HG02885 (cell line): ENCODE measurements around the gene PPP1R3F.

Experiments
- ATAC-seq: cut with Tn5 transposase; IDR thresholded peaks from one replicate; pipeline ENCODE4 v1.9.1; 2021; ENCODE audit warnings: mild to moderate bottlenecking; ENCODE audit not compliant: unreplicated experiment, poor library complexity

The PPP1R3F gene, protein sequence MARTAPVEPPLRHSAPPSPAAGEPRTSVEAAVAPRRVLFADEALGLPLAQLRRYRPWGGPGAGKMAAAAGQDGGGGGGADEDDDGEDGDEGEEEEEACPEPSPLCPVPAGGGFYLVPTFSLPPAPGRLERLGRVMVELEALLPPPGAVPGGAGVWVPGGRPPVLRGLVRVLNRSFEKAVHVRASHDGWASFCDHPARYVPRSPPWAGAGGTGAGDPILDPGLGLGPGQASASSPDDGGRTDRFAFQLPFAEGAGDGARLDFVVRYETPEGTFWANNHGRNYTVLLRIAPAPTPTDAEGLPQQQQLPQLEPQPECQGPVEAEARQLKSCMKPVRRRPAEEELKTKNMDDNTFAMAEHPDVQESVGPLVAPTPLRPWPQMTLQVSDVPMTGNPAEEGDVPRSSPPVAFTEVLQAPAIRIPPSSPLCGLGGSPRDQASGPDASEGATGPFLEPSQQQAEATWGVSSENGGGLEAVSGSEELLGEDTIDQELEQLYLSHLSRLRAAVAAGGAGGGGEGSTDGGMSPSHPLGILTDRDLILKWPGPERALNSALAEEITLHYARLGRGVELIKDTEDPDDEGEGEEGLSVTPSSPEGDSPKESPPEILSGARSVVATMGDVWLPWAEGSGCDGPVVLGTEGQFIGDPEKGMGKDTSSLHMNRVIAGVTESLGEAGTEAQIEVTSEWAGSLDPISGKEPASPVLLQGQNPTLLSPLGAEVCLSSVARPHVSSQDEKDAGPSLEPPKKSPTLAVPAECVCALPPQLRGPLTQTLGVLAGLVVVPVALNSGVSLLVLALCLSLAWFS

DNA sequence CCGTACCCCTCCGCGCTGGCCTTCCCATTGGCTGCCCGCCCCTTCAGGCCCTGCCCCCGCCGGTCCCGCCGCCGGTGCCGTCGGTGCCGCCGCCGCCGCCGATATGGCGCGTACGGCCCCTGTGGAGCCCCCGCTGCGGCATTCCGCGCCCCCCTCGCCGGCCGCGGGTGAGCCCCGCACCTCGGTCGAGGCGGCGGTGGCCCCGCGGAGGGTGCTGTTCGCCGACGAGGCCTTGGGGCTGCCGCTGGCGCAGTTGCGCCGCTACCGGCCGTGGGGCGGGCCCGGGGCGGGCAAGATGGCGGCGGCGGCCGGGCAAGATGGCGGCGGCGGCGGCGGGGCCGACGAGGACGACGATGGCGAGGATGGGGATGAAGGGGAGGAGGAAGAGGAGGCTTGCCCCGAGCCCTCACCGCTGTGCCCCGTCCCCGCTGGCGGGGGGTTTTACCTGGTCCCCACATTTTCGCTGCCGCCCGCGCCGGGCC lies at the start of gene PPP1R3F:
PPP1R3F (plus strand) TSS at position 27 of the 482 bp plus-strand sequence; CDS start at position 104, 77 bp downstream.
- peak; percentile 25 for ATAC-seq

DNA sequence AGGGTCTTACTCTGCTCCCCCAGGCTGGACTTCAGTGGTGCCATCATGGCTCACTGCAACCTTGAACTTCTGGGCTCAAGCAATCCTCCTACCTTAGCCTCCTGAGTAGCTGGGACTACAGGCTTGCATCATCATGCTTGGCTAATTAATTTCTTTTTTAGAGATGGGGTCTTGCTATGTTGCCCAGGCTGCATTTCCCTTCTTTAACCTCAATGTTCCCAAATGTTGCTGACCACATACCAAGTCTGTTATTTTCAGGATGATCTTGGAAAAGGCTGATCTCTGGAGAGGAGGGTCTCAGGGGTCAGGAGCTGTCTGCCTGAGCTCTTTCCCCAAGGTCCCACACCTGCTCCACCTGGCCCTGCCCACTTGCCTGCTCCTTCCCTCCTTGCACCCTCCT lies 49.5 kb upstream of the PPP1R3F start:
- no peak for ATAC-seq

DNA sequence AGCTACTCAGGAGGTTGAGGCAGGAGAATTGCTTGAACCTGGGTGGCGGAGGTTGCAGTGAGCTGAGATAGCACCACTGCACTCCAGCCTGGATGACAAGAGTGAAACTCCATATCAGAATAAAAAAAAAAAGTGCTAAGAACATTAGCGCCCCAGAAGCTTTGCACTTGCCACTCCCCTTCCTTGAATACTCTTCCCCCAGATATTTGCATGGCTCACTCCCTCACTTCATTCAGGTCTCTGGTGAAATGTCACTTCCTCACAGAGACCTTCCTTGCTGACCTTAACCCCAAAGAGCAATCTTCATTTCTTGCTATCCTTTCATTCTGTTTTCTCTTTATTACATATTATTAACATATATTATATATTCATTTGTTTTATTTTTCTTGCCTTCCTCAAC lies 47.7 kb upstream of the PPP1R3F start:
- no peak for ATAC-seq

DNA sequence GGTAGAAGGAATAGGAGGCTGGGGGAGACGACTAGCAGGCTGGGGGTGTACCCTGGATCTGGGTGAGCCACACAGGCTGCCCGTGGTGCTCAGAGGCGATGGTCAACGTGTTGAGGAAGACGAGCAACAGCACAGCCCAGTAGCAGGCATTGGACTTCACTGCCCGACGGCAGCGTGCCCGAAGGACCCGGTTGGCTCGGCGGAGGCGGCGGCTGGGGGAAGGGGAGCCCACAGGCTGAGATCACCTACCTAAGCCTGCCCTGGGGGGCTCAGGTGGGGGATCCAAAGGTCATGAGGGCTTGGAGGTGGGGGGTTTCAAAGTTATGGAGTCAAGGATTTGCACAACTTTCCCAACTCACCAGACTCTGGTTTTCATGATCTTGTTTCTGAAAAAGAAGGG lies 43.7 kb upstream of the PPP1R3F start:
- ATAC-seq, result no peak

DNA sequence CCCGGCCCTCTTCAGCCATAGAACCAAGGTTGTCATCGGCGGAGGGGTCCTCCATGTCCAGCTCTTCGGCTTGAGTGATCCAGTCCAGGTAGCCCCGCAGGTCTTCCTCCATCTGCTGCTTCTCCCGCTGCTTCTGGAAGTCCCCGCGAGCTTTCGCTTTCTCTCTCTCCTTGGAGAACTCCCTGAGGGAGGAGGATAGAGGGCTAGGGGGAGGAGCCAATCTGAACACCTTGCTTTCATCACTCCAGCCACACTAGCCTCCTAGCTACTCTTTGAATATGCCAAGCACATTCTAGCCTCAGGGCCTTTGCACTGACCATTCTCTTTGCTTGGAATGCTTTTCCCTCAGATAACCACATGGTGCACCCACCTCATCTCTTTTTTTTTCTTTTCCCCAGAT lies 42.6 kb upstream of the PPP1R3F start:
- ATAC-seq, result no peak

DNA sequence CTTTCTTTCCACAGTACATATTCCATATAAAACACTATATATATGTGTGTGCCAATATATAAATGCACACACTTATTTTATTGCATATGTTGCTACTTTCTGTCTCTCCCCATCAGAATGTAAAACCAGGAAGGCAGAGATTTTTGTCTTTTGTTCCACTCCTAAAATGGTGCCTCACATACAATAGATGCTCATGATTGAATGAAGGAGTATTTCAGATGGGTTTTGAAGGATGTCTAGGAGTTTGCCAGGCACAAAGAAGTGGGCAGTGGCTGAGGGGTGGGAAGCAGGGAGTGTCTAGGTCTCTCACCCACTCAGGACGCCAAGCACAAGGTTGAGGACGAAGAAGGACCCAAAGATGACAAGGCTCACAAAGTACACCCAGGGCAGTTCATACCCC lies 41.9 kb upstream of the PPP1R3F start:
- no peak for ATAC-seq

DNA sequence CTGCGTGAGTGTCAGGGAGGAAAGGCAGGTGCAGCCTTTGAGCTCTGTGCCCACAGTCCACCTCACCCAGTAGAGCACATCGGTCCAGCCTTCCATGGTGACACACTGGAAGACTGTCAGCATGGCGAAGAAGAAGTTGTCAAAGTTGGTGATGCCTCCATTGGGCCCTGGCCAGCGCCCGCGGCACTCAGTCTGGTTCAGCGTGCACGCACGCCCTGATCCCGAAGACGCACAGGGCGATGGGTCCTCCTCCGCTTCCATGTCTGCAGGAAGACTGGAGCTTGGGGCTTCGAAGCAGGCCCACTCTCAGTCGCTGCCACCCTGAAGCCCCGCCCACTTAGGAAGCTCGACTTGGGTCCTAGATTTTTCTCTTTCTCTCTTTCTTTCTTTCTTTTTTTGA lies 41.4 kb upstream of the PPP1R3F start:
- no peak for ATAC-seq

DNA sequence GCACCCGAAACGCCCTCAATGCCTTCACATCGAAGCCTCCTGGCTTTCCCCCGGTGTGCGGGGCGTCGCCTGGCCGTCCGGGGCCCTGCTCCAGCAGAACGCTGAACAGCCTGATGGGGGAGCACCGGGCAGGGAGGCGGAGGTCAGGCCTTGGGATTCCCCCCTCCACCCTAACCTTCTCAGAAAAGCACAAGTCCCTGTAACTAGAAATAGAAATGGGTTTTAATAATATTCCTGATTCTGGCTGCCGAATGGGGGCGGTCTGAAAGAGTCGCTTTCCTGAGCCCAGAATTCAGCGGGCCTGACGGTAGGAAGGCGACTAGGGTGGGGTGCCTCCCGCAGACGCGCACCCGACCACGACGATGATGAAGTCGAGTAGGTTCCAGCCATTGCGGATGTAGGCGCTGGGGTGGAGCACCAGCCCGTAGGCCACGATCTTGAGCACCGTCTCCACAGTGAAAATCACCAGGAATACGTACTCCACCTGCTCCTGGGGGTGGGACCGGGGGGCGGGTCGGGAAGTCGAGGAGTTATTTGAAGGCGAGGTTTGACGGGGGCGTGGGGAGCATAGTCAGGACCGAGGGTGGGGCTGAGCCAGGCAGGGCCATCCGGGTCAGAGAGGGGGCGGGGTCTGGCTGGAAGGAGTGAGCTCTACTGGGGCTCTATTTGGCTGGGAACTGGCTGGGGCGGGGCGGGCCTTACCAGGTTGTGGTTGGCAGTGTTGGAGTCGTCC lies 38.9 kb upstream of the PPP1R3F start:
- ATAC-seq, result peak; percentile 68

DNA sequence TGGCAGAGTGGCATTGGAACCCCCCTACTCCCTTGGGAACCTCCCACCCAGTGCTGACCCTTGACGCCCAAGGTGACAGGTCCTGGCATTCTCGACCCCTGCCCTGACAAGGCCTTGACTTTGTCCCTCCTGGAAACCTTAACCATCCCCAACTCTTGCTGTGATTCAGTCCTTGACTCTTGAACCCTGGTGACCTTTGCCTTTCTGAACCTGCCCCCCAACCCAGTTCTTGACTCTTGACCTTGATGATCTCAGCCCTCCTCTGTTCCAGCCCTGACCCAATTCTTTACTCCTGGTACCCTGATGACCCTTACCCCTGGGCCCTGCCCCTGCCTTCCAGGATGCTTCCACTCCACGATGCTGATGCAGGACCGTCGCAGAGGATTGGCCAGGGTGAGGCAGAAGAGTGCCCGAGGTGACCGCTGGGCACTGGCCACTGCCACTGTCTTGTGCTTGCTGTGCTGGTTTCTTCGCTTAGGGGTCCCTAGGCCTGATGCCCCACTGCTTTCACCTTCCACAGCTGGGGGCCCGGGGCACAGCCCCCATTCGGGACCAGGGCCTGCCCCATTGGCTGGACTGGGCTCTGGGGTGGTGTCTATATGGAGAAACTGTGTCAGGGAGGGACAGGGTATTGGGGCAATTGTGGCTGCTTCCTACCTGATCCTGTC lies 38.1 kb upstream of the PPP1R3F start:
- no peak for ATAC-seq

DNA sequence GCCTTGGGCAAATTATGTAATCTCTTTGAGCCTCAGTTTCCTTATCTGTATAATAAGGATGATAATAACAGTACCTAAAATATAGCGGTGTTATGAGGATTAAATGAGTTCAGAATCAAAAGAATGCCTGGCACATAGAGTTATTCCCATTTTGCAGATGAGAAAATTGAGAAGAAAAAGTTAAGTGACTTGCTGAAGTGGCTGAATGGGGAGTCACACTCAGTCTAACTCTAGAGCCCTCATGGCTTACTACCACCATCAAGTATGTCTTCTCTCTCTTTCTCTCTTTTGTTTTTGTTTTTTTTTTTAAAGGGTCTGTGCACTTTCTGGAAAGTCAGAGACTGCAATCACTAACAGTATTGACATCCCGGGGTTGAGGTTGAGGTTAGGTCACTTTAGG lies 37.1 kb upstream of the PPP1R3F start:
- no peak for ATAC-seq

DNA sequence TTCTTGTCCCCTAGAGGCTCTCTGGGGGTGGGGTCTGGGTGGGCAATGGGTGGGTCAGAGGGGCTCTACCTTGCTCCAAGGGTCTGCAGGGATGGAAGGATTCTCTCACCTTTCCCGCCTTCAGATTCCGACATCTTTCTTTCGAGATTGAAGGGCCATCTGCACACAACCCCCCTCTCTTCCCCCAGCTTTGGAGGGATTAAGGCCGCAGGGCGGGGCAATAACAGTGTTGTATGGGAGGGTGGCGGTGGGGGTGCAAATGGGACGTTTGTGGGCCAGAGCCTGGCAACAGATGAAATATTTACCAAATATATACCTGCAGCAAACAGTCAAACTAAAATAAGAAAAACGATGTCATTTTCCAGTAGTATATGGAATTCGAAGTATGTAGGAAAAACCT lies 36.4 kb upstream of the PPP1R3F start, which contains the start of gene CACNA1F:
CACNA1F (minus strand) TSS at position 165 of the 400 bp plus-strand sequence; CDS start at position 134, 31 bp downstream.
- ATAC-seq, result no peak

DNA sequence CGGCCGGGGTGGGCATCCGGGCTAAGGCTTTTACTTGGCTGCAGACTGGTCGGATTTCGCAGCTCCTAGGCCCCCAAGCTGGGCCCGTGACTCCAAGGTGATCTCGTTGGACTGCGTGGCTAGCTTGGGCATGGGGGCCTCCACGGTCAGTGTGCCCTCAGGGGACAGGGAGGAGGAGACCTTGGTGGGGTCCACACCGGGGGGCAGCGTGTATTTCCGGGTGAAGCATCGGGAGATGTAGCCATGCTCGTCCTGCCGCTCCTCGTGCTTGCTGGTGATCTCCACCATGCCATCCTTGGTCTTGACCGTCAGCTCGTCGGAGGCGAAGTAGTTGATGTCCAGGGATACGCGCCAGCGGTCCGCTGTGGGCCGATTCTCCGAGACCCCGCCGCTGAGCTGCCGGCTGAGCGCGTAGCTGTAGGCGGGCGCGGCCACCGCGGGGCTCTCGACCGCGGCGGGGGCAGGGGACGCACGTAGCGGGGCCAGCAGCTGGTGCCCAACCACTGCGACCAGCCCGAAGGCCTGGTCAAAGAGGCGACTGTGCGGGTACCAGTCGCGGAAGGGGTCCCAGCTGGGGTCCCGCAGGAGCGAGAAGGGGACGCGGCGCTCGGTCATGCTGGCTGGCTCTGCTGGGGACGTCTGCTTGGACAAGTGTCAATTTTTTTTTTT lies 35.6 kb upstream of the PPP1R3F start:
- no peak for ATAC-seq

DNA sequence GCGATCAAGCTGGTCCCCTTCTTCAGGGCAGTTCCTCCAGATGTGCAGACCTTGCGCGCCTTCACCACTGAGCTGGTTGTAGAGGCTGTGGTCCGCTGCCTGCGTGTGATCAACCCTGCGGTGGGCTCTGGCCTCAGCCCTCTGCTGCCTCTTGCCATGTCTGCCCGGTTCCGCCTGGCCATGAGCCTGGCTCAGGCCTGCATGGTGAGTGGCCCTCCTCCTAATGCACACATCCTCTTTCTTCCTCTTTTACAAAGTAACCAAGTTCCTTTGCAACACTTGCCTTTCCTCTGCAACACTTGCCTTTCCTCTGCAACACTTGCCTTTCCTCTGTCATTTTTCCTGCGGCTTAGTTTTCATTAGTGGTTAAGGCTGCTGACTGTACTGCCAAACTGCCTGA lies 32.5 kb upstream of the PPP1R3F start:
- ATAC-seq, result no peak

DNA sequence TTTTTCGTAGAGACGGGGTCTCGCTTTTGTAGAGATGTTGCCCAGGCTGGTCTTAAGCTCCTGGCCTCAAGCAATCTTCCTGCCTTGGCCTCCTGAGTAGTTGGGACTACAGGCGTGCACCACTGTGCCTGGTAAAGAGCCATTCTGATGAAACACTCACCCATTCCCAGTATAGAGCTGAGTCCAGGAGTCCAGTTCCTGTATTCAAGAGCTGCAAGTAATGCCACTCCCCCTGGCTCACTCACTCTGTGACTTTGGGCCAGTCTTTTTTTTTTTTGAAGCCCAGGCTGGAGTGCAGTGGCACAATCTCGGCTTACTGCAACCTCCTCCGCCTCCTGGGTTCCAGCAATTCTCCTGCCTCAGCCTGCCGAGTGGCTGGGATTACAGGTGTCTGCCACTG lies 30.9 kb upstream of the PPP1R3F start:
- ATAC-seq, result no peak

DNA sequence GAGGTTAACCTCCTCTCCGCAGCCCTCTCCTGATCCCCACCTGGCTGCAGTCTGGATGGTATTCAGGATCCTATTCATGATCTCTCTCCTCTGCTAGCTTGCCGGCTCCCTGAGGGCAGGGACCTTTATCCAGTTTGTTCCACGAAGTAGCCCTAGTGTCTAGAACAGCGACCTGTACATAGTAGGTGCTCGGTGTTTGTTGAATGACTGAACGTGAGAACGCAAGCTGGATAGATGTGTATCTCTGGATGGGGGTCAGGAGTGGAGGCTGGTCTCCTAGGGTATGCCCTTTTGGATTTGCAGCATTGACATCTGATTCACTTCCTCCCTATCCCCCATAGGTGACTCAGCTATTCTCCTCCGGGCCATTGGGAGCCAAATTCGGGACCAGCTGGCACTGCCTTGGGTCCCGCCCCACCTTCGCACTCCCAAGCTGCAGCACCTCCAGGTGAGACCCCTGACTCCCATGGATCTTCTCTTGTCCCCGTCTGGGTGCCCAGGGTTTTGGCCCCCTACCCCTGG lies 27.0 kb upstream of the PPP1R3F start:
- ATAC-seq, result no peak

DNA sequence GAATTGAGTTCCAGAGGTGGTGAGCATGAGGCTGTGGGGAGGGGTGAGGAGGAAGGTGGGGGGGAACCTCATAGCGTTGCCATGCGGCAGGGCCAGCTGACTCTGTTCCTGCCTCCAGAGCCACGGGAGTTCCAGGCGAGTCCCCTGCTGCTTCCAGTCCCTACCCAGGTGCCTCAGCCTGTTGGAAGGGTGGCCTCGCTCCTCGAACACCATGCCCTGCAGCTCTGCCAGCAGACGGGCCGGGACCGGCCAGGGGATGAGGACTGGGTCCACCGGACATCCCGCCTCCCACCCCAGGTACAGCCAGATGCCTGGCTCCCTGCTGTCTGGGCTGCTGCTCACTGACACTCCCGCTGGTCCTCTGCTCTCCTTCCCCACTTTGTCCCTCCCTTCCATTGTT lies 26.4 kb upstream of the PPP1R3F start:
- no peak for ATAC-seq

DNA sequence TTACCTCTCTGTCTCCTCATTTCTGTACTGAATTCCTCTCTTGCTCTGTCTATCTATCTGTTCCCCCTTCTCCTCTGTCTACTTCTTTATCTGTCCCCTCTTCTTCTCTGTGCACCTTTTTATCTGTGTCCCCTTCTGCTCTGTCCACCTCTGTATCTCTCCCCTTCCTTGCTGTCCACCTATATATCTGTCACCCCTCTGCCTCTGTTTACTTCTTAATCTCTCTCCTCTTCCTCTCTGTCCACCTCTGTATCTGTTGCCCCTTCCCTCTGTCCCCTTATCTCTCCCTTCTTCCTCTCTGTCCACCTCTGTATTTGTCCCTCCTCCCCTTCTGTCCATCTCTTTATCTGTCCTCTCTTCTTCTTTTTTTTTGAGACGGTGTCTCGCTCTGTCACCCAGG lies 25.4 kb upstream of the PPP1R3F start:
- no peak for ATAC-seq

DNA sequence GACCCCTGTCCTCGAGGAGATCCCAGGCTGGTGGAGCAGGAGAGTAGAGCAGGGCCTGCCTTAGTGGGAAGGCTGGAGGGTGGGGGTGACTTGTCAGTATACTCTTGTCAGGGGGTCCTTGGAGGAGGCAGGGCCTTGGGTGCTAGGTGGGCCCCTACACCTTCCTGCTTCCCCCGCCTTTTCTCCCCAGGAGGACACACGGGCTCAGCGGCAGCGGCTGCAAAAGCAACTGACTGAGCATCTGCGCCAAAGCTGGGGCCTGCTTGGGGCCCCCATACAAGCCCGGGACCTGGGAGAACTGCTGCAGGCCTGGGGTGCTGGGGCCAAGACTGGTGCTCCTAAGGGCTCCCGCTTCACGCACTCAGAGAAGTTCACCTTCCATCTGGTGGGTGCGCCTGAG lies 23.1 kb upstream of the PPP1R3F start:
- ATAC-seq, result no peak

DNA sequence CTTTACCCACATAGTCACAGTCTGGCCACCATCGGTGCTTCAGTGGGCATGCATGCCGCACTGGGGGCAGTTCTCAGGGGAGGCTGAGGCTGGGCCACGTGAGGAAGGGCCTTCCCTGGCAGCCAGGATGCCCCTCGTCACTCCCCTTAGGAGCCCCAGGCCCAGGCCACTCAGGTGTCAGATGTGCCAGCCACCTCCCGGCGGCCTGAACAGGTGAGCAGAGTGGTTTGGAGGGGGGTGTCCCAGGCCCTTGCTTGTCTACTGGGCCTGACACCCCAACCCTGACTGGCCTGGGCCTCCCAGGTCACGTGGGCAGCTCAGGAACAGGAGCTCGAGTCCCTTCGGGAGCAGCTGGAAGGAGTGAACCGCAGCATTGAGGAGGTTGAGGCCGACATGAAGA lies 22.2 kb upstream of the PPP1R3F start:
- no peak for ATAC-seq
